B cell (primary cell): Measurements from ENCODE around the gene UBN1. TPM values are rescaled to one million over a fixed set of nuclear protein-coding genes. Genes with fewer than 3 reads are reported as not detected.

Source experiments
- ATAC-seq: fragments of 200-7000 bp; cut with Tn5 transposase; one replicate; pipeline ENCODE4 v1.10.0; 2021; ENCODE audit warnings: low read depth, mild to moderate bottlenecking, moderate number of reproducible peaks, moderate library complexity
- CTCF ChIA-PET: fragments of 350-600 bp; sonication (Branson Sonifier 250); formaldehyde crosslinking; loops from one replicate; lab custom pipeline; 2021; ENCODE audit warnings: antibody characterized with exemption, inconsistent platforms; lab: Charles Lee
- POLR2A ChIA-PET: fragments of 350-600 bp; sonication (Branson Sonifier 250); formaldehyde crosslinking; loops from one replicate; lab custom pipeline; 2021; ENCODE audit warnings: antibody characterized with exemption; lab: Charles Lee
- DNase-seq: peaks from one replicate; pipeline ENCODE4 v3.0.0; 2013
- H2AFZ ChIP-seq: 2 replicates; pipeline ENCODE4 v1.6.1; 2012; ENCODE audit warnings: mild to moderate bottlenecking, low read depth, low read length; ENCODE audit not compliant: insufficient read depth, poor library complexity, severe bottlenecking
- H3K27ac ChIP-seq, 2 donors: 1 replicate in 1 of 2; 2 replicates in 1 of 2; pipeline ENCODE4 v1.5.1; 2012 to 2013; ENCODE audit warnings: low read length in 2 of 2, mild to moderate bottlenecking in 2 of 2, moderate library complexity in 1 of 2
- H3K27me3 ChIP-seq, 4 experiments: fragments of 200-600 bp in 1 of 4; sonication (generic) in 1 of 4; replicated peaks in 1 of 4; 1 replicate in 2 of 4; 2 replicates in 2 of 4; pipeline versions ENCODE4 v1.6.1 to v1.7.0; 2013 to 2016; ENCODE audit warnings: low read length in 3 of 4, mild to moderate bottlenecking in 2 of 4, mixed read lengths in 1 of 4, moderate library complexity in 1 of 4; ENCODE audit not compliant: insufficient read depth in 4 of 4, control insufficient read depth in 3 of 4; ENCODE audit errors: control extremely low read depth in 1 of 4
- H3K36me3 ChIP-seq, 2 experiments: replicated peaks in 1 of 2; 1 replicate in 1 of 2; 2 replicates in 1 of 2; pipeline versions ENCODE4 v1.6.1 to v1.7.1; 2013; ENCODE audit warnings: low read length in 1 of 2; ENCODE audit not compliant: insufficient read depth in 2 of 2, control insufficient read depth in 1 of 2; ENCODE audit errors: control extremely low read depth in 1 of 2, extremely low read depth in 1 of 2
- H3K4me1 ChIP-seq, 2 donors: fragments of 200-600 bp in 1 of 2; sonication (generic) in 1 of 2; 1 replicate in 1 of 2; 2 replicates in 1 of 2; pipeline versions ENCODE4 v1.5.1 to v1.6.1; 2013 to 2017; ENCODE audit warnings: low read length in 2 of 2; ENCODE audit not compliant: control insufficient read depth in 2 of 2, insufficient read depth in 2 of 2
- H3K4me2 ChIP-seq: replicated peaks from 2 replicates; pipeline ENCODE3; 2012; ENCODE audit warnings: mild to moderate bottlenecking, low read depth, low read length; ENCODE audit not compliant: poor library complexity, severe bottlenecking
- H3K4me3 ChIP-seq, 5 experiments: fragments of 200-600 bp in 1 of 5; sonication (generic) in 1 of 5; 1 replicate in 3 of 5; 2 replicates in 2 of 5; pipeline versions ENCODE4 v1.5.1 to v1.7.0; 2011 to 2016; ENCODE audit warnings: low read length in 4 of 5, mild to moderate bottlenecking in 4 of 5, low read depth in 2 of 5, control low read depth in 1 of 5, moderate library complexity in 1 of 5; ENCODE audit not compliant: insufficient read depth in 1 of 5; ENCODE audit errors: control extremely low read depth in 1 of 5, extremely low read depth in 1 of 5
- H3K79me2 ChIP-seq: fragments of 200-600 bp; sonication (generic); one replicate; pipeline ENCODE4 v1.6.0; 2016; ENCODE audit warnings: low read length; ENCODE audit not compliant: control insufficient read depth, insufficient read depth
- H3K9ac ChIP-seq: fragments of 200-600 bp; sonication (generic); 2 replicates; pipeline ENCODE4 v1.6.1; 2017; ENCODE audit warnings: mild to moderate bottlenecking, low read length, moderate library complexity
- H3K9me3 ChIP-seq, 3 donors: one replicate each; pipeline versions ENCODE4 v1.6.1 to v1.7.1; 2013; ENCODE audit warnings: low read length in 2 of 3; ENCODE audit not compliant: control insufficient read depth in 2 of 3, insufficient read depth in 1 of 3; ENCODE audit errors: control extremely low read depth in 1 of 3
- H4K20me1 ChIP-seq: 2 replicates; pipeline ENCODE4 v1.6.0; 2012; ENCODE audit warnings: mild to moderate bottlenecking, low read length; ENCODE audit not compliant: insufficient read depth, control insufficient read depth, poor library complexity, severe bottlenecking
- H3K27ac Mint-ChIP-seq: one replicate; pipeline ENCODE4 v1.8.0; 2021; ENCODE audit warnings: mixed read lengths
- H3K27me3 Mint-ChIP-seq: one replicate; pipeline ENCODE4 v1.8.0; 2021; ENCODE audit warnings: mixed read lengths
- H3K4me1 Mint-ChIP-seq: one replicate; pipeline ENCODE4 v1.8.0; 2021; ENCODE audit warnings: mixed read lengths
- H3K4me3 Mint-ChIP-seq: one replicate; pipeline ENCODE4 v1.8.0; 2021; ENCODE audit warnings: mixed read lengths
- H3K9me3 Mint-ChIP-seq: one replicate; pipeline ENCODE4 v1.8.0; 2022; ENCODE audit warnings: mixed read lengths; ENCODE audit not compliant: insufficient read depth
- EZH2 ChIP-seq: IDR thresholded peaks from 2 replicates; pipeline ENCODE4 v1.6.1; 2012; ENCODE audit warnings: borderline replicate concordance, low read depth, mild to moderate bottlenecking, moderate library complexity, low read length; ENCODE audit not compliant: insufficient read depth, poor library complexity, severe bottlenecking
- WGBS: methylation state at CpG from one replicate; pipeline ENCODE4 v1.1.5; 2013; ENCODE audit warnings: missing lambda C conversion rate; ENCODE audit not compliant: insufficient coverage; 5-methylcytosine and 5-hydroxymethylcytosine counted together
- intact Hi-C: fragments of 100-400 bp; cut with micrococcal nuclease; formaldehyde crosslinking; loops from one replicate; pipeline ENCODE4 v1.10.0; 2022
- polyA plus RNA-seq: library from polyadenylated mRNA; depleted of rRNA; stranded (reverse); fragments of >200 nt; gene quantifications from 2 replicates; pipeline ENCODE4 v1.2.3, GENCODE V29; 2012
- total RNA-seq, 2 donors: library from RNA; stranded (reverse); fragments of 120-200 nt in 1 of 2; gene quantifications; 1 replicate in 1 of 2; 2 replicates in 1 of 2; pipeline versions ENCODE4 v1.2.3 to v1.2.4, GENCODE V29; 2013 to 2022
- TF ChIP-seq, protein P1 (sequence below): fragments of 200-600 bp; IDR thresholded peaks from one replicate; pipeline ENCODE4 v1.8.0; 2022; ENCODE audit warnings: antibody characterized with exemption, mild to moderate bottlenecking

The UBN1 gene
- total and polyA plus RNA-seq, 2 donors (not counting 1 experiment from before 2014, with no cell fraction given), result 16.6 to 38.1 TPM

DNA sequence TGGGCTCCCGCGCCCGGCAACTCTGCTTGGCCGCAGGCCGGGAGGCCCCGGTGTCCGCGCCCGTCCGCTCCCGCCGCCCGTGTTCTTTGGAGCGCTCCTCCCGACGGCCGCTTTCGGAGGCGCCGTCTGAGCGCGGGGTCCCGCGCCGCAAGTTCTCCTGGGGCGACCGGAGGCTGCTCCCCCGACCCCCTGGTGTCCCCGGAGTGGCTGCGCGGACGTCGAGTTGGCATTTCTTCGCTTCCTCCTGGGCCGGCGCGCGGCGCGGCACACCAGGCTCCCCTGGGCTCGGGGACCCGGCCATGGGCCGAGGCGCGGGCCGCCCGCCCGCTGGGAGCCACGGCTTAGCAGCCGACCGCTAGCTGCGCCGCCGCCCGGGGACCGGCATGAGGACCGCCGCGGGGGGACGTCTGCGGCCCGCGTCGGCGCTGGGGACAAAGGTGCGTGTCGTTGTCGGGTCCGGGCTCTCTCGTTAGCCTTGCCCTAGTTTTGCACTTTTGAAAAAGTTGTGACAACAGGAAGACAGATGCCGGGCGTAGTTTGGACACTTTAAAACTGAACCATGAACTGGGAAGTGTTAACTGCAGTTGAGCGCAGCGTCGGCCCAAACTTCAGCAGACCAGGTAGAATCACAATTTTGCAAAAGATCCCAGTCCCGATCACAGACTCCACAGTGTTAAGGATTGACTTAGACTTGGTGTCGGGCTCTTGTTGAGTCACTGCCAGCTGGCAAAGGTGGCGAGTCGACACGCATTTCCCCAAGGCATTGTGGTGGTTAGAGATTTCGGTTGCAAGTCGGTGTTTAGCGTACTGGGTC lies 700 bp downstream of the UBN1 start:
- WGBS, result under 1% methylated on average over 83 of the region's 83 CpGs
- no peak for TF ChIP-seq EZH2
- TF ChIP-seq, protein P1, sequence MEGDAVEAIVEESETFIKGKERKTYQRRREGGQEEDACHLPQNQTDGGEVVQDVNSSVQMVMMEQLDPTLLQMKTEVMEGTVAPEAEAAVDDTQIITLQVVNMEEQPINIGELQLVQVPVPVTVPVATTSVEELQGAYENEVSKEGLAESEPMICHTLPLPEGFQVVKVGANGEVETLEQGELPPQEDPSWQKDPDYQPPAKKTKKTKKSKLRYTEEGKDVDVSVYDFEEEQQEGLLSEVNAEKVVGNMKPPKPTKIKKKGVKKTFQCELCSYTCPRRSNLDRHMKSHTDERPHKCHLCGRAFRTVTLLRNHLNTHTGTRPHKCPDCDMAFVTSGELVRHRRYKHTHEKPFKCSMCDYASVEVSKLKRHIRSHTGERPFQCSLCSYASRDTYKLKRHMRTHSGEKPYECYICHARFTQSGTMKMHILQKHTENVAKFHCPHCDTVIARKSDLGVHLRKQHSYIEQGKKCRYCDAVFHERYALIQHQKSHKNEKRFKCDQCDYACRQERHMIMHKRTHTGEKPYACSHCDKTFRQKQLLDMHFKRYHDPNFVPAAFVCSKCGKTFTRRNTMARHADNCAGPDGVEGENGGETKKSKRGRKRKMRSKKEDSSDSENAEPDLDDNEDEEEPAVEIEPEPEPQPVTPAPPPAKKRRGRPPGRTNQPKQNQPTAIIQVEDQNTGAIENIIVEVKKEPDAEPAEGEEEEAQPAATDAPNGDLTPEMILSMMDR, result no peak
- Histone ChIP-seq H3K27me3 (no peaks in the 10 kb centered on the region), H3K9ac (peak overlapping the region; percentile 90), H3K4me1 (peaks cover 27 to 31% of the 10 kb centered on the region in 2 donors), H3K9me3 (no peaks in the 10 kb centered on the region), H4K20me1 (peaks cover 38% of the 10 kb centered on the region), H3K4me3 (peak overlapping the region; percentile 50 to 91 (median 80)), H3K36me3 (peaks cover 3 to 20% of the 10 kb centered on the region in 2 experiments), H3K27ac (peak overlapping the region; percentile 52 to 97), H3K4me2 (peak overlapping the region; percentile 95), H3K79me2 (peaks cover 74% of the 10 kb centered on the region), H2AFZ (peak overlapping the region; percentile 87)
- no peaks in the 10 kb centered on the region for H3K27me3 Mint-ChIP-seq
- ATAC-seq (peak; percentile 8), DNase-seq (no peak)
- CTCF ChIA-PET, result no interaction called here
- intact Hi-C loops, result loop anchor here (1.0 kb wide), 5 partner anchors 46 to 232 kb away; partner anchors contain the start of genes NAGPA, NUDT16L1, ROGDI and ZNF500
- POLR2A ChIA-PET, result interaction anchor here (2.0 kb wide), 1 partner anchor 45 kb away, joined by 6 read pairs; the partner anchor contains the start of gene ROGDI
- peak overlapping the region; percentile 96 for H3K27ac Mint-ChIP-seq
- H3K4me3 Mint-ChIP-seq, result peak overlapping the region; percentile 93
- peaks cover 36% of the 10 kb centered on the region for H3K4me1 Mint-ChIP-seq
- no peaks in the 10 kb centered on the region for H3K9me3 Mint-ChIP-seq

DNA sequence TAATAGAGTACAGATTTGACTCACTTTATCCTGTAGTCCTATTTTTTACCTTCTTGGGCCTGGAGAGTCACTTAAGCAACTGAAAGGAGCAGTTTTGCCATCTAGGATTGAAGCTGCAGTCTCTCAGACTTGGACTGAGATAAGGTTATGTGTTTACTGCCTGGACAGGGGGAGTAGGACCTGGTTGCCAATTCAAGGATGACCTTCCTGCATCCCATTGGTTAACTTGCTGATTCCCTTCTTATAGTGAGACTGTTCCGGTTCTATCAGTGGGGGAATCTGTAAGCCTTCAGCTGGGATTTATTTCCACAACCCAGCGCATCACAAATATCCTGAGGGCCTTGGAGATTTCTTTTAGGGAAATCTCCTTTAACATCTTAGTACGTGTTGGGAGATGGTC lies 2.9 kb downstream of the UBN1 start:
- intact Hi-C loops, result no loop called here
- ChIA-PET POLR2A (no interaction called here), CTCF (no interaction called here)
- Histone ChIP-seq H2AFZ (no peak overlapping the region), H3K4me2 (peak overlapping the region; percentile 9), H3K4me1 (peaks cover 27 to 31% of the 10 kb centered on the region in 2 donors), H3K79me2 (peaks cover 75% of the 10 kb centered on the region), H3K4me3 (no peak overlapping the region), H3K27me3 (no peaks in the 10 kb centered on the region), H3K9ac (no peak overlapping the region), H3K27ac (no peak overlapping the region), H4K20me1 (peaks cover 33% of the 10 kb centered on the region), H3K9me3 (no peaks in the 10 kb centered on the region), H3K36me3 (peaks cover 0 to 16% of the 10 kb centered on the region in 2 experiments)
- H3K27ac Mint-ChIP-seq, result no peak overlapping the region
- H3K4me3 Mint-ChIP-seq, result peak overlapping the region; percentile 23
- no peaks in the 10 kb centered on the region for H3K9me3 Mint-ChIP-seq
- peaks cover 36% of the 10 kb centered on the region for H3K4me1 Mint-ChIP-seq
- no peaks in the 10 kb centered on the region for H3K27me3 Mint-ChIP-seq
- TF ChIP-seq, protein P1, result no peak
- TF ChIP-seq EZH2, result no peak
- WGBS, result no CpG with 5 or more reads among the region's 3 CpGs
- DNase-seq (no peak), ATAC-seq (no peak)
